Esophagus (tissue), 2 donors: Measurements from ENCODE around the gene PDE2A. TPM values are rescaled to one million over a fixed set of nuclear protein-coding genes. Genes with fewer than 3 reads are reported as not detected.

Experiments
- H3K27ac ChIP-seq, 2 donors: one replicate each; pipeline ENCODE4 v1.5.1; 2013; ENCODE audit warnings: low read depth in 2 of 2, mild to moderate bottlenecking in 2 of 2, inconsistent platforms in 1 of 2, low read length in 1 of 2, moderate library complexity in 1 of 2
- H3K27me3 ChIP-seq, 2 donors: one replicate each; pipeline ENCODE4 v1.6.1; 2013; ENCODE audit warnings: low read length in 2 of 2, control low read depth in 1 of 2, mild to moderate bottlenecking in 1 of 2; ENCODE audit not compliant: insufficient read depth in 2 of 2, control insufficient read depth in 1 of 2
- H3K36me3 ChIP-seq, 2 donors: one replicate each; pipeline ENCODE4 v1.6.1; 2013; ENCODE audit warnings: low read length in 1 of 2; ENCODE audit not compliant: control insufficient read depth in 2 of 2, insufficient read depth in 2 of 2
- H3K4me1 ChIP-seq, 2 donors: one replicate each; pipeline ENCODE4 v1.6.1; 2013; ENCODE audit warnings: low read length in 1 of 2; ENCODE audit not compliant: control insufficient read depth in 2 of 2, insufficient read depth in 2 of 2
- H3K4me3 ChIP-seq, 2 donors: one replicate each; pipeline ENCODE4 v1.5.1; 2013; ENCODE audit warnings: low read length in 2 of 2, mild to moderate bottlenecking in 2 of 2, low read depth in 1 of 2, moderate library complexity in 1 of 2
- H3K9me3 ChIP-seq, 2 donors: one replicate each; pipeline ENCODE4 v1.6.1; 2013; ENCODE audit warnings: mild to moderate bottlenecking in 2 of 2, low read depth in 1 of 2, low read length in 1 of 2, moderate library complexity in 1 of 2; ENCODE audit not compliant: control insufficient read depth in 2 of 2, insufficient read depth in 1 of 2
- WGBS, 2 donors: extraction: QIAGEN DNeasy Blood & Tissue Kit; methylation state at CpG; one replicate each; pipeline ENCODE4 v1.1.7; 2013; 5-methylcytosine and 5-hydroxymethylcytosine counted together
- polyA plus RNA-seq, 2 donors: library from polyadenylated mRNA; stranded (reverse); fragments of 200-250 nt; gene quantifications; one replicate each; pipeline ENCODE4 v1.2.3, GENCODE V29; 2013
- donor health status: healthy with polysubstance abuse.
- donor health status: Bipolar disorder and iron deficiency.

PDE2A gene
- polyA plus RNA-seq, 2 donors, result 6.9 to 7.6 TPM

DNA sequence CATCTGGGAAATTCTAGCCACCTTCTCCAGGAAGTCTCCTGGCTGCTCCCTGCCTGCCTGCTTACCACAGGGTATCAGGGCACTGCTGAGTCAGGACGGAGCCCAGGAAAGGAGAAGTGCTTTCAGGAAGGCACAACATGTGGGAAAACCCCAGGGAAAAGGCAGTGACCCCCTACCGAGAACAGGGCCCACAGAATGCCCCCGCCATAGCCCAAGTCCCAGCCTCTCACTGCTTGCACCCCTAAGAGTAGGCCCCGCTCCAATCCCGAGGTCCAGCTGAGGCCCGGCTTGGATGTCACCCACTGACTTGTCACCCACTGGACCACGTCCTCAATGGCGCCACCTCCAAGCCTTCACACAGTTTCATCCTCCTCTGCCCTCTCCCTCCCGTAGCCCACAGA is 43.9 kb upstream of the PDE2A start:
- H3K27ac ChIP-seq, result no peak overlapping the region
- H3K9me3 ChIP-seq, result no peaks in the 10 kb centered on the region
- H3K4me3 ChIP-seq, result no peak overlapping the region
- no peaks in the 10 kb centered on the region for H3K27me3 ChIP-seq
- peaks cover 14 to 17% of the 10 kb centered on the region in 2 donors for H3K4me1 ChIP-seq
- peaks cover 5 to 20% of the 10 kb centered on the region in 2 donors for H3K36me3 ChIP-seq
- WGBS, 2 donors, result 86 to 87% methylated on average over 9 of the region's 9 CpGs

GRCh38 chr11:72716788-72717435 is 42.7 kb upstream of the PDE2A start:
- Histone ChIP-seq H3K4me1 (peaks cover 11 to 16% of the 10 kb centered on the region in 2 donors), H3K36me3 (peaks cover 5 to 32% of the 10 kb centered on the region in 2 donors), H3K9me3 (no peaks in the 10 kb centered on the region), H3K27me3 (no peaks in the 10 kb centered on the region), H3K27ac (no peak overlapping the region), H3K4me3 (no peak overlapping the region)
- 89 to 91% methylated on average over 14 of the region's 14 CpGs for WGBS, 2 donors

GRCh38 chr11:72716290-72716689 is 42.1 kb upstream of the PDE2A start:
- no peak overlapping the region for H3K27ac ChIP-seq
- H3K36me3 ChIP-seq, result peaks cover 5 to 38% of the 10 kb centered on the region in 2 donors
- H3K4me1 ChIP-seq, result peaks cover 11 to 16% of the 10 kb centered on the region in 2 donors
- H3K27me3 ChIP-seq, result no peaks in the 10 kb centered on the region
- no peaks in the 10 kb centered on the region for H3K9me3 ChIP-seq
- 46 to 49% methylated on average over 7 of the region's 7 CpGs for WGBS, 2 donors
- H3K4me3 ChIP-seq, result no peak overlapping the region

DNA sequence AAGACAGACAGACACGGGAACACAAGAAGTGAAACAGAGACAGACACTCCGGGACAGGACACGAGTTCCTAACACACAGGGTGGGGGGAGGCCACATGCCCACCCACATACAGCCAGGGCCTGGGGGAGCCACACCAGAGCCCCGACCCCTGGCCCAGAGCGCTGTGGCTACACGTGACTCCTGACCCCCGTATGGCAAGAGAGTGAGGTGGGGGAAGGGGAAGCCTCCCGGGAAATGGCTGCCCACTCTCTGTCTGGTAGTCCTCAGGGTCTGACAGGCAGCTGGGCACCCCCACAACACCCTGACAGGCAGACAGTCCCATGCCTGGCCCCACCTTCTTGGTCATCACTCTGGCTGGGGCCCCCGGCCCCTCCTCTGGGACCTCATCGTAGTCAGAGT is 38.6 kb upstream of the PDE2A start:
- H3K4me1 ChIP-seq, result peaks cover 0 to 4% of the 10 kb centered on the region in 2 donors
- peaks cover 9 to 62% of the 10 kb centered on the region in 2 donors for H3K36me3 ChIP-seq
- H3K4me3 ChIP-seq, result no peak overlapping the region
- no peak overlapping the region for H3K27ac ChIP-seq
- H3K27me3 ChIP-seq, result no peaks in the 10 kb centered on the region
- 63 to 66% methylated on average over 9 to 10 of the region's 10 CpGs for WGBS, 2 donors
- no peaks in the 10 kb centered on the region for H3K9me3 ChIP-seq

DNA sequence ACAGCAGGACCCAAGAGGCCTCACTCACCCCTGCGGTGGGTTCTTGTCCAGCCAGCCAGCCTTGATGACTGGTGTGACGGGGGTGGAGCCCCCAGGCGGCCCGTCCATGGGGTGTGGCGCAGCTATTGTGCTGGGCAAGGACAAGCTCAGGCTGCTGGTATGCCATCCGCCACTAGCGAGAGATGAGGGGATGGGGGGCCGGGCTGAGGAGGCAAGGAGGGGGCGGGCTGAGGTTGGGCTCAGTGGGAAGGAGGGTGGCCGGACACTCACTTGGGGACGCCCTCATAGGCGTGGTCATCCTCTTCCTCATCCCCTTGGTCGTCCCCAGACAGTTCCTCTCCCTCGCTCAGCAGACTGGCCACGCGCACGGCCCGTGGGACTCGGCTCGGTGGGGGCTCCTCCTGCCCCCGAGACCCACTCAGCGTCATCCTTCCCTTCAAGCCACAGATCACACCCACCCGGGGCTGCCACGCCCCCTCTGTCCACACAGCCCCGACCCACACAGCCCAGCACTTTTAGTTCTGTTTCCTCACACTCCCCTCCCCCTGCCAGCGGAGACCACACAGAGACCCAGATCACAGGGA is 38.0 kb upstream of the PDE2A start:
- Histone ChIP-seq H3K4me3 (no peak overlapping the region), H3K4me1 (peaks cover 0 to 4% of the 10 kb centered on the region in 2 donors), H3K36me3 (peaks cover 9 to 65% of the 10 kb centered on the region in 2 donors), H3K9me3 (no peaks in the 10 kb centered on the region), H3K27me3 (no peaks in the 10 kb centered on the region), H3K27ac (no peak overlapping the region)
- WGBS, 2 donors, result 64 to 68% methylated on average over 20 to 26 of the region's 26 CpGs

DNA sequence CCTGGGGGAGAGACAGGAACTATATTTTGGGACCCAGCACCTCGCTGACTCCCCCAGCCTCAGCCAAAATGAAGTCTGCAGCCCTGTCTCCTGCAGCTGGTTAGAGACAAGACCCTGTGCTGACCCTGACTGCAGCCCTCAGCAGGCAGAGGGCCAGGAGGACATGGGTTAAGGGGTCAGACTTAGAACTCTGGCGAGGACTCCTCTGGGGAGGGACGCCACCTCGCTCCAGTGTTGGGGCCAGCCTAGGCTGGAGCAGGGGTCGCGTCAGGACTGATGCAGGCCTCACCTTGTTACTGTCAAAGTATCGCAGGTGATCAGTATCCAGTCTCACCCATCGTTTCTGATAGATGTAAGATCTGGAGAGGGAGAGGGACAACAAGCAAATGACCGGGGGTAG is 36.9 kb upstream of the PDE2A start:
- 87 to 93% methylated on average over 9 of the region's 9 CpGs for WGBS, 2 donors
- Histone ChIP-seq H3K4me3 (no peak overlapping the region), H3K36me3 (peaks cover 4 to 67% of the 10 kb centered on the region in 2 donors), H3K27me3 (no peaks in the 10 kb centered on the region), H3K9me3 (no peaks in the 10 kb centered on the region), H3K4me1 (peaks cover 0 to 4% of the 10 kb centered on the region in 2 donors), H3K27ac (no peak overlapping the region)

GRCh38 chr11:72710278-72710677 is 36.1 kb upstream of the PDE2A start:
- Histone ChIP-seq H3K27ac (no peak overlapping the region), H3K36me3 (peaks cover 9 to 74% of the 10 kb centered on the region in 2 donors), H3K9me3 (no peaks in the 10 kb centered on the region), H3K27me3 (no peaks in the 10 kb centered on the region), H3K4me1 (peaks cover 0 to 4% of the 10 kb centered on the region in 2 donors), H3K4me3 (no peak overlapping the region)
- 93 to 97% methylated on average over 11 of the region's 11 CpGs for WGBS, 2 donors

DNA sequence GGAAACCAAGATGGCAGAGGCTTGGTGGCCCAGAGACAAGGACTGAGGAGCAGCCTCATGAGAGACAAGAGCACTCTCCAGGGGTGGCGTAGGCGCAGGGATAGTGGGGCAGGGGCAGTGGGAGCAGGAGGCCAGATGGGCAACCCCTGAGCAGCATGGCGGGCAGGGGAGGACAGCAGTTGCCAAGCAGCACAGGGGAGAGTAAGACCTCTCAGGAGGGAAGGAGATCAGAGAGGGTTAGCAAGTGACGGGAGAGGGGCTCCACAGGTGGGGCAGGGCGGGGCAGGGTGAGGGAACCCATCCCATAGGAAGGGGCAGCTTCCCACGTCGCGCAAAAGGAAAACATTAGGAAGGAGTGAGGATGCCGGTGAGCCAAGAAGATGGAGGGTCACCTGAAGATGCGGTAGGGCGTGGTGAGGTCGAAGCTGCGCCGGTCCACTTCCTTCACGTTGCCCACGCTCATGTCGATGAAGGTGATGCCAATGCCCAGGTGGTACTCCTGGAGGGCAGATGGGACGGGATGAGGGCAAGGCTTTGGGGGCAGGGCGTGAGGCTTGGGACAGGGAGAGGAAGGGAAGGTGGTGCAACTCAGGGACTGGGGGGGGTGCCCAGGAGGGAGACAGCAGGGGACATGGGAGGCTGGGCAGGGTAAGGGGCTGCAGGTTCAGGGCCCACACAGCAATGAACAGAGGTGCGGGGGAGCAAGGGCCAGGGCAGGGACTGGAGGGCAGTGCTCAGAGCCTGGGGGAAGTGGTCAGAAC is 35.4 kb upstream of the PDE2A start:
- WGBS, 2 donors, result 96 to 97% methylated on average over 20 of the region's 20 CpGs
- no peak overlapping the region for H3K27ac ChIP-seq
- H3K36me3 ChIP-seq, result peaks cover 9 to 77% of the 10 kb centered on the region in 2 donors
- H3K4me1 ChIP-seq, result peaks cover 0 to 2% of the 10 kb centered on the region in 2 donors
- H3K4me3 ChIP-seq, result no peak overlapping the region
- no peaks in the 10 kb centered on the region for H3K9me3 ChIP-seq
- no peaks in the 10 kb centered on the region for H3K27me3 ChIP-seq

GRCh38 chr11:72707032-72707431 is 32.8 kb upstream of the PDE2A start:
- peaks cover 9 to 81% of the 10 kb centered on the region in 2 donors for H3K36me3 ChIP-seq
- H3K4me1 ChIP-seq, result peaks cover 2 to 4% of the 10 kb centered on the region in 2 donors
- H3K4me3 ChIP-seq, result no peak overlapping the region
- no peak overlapping the region for H3K27ac ChIP-seq
- H3K27me3 ChIP-seq, result no peaks in the 10 kb centered on the region
- 95% methylated on average over 9 of the region's 9 CpGs for WGBS, 2 donors
- H3K9me3 ChIP-seq, result no peaks in the 10 kb centered on the region
